Measurements from ENCODE around the gene BTNL9. TPM values are rescaled to one million over a fixed set of nuclear protein-coding genes. Genes with fewer than 3 reads are reported as not detected.

Gene BTNL9
- total and polyA plus RNA-seq, 7 donors, result 10.4 to 26.3 (median 20.0) TPM

GRCh38 chr5:181107699-181108098, 67.6 kb downstream of the BTNL9 start:
- no peak overlapping the region for H3K4me3 ChIP-seq
- no peaks in the 10 kb centered on the region for H3K4me1 ChIP-seq
- H3K9me3 ChIP-seq, result no peaks in the 10 kb centered on the region
- H3K36me3 ChIP-seq (ENCODE audit: insufficient read depth in 1 of 2, low read depth in 1 of 2), result no peaks in the 10 kb centered on the region
- H3K27ac ChIP-seq, result no peak overlapping the region
- ATAC-seq, result no peak
- intact Hi-C loops (cut with DNase I), result no loop called here
- H3K27me3 ChIP-seq (ENCODE audit: insufficient read depth in 3 of 3, low read length in 2 of 3), result peaks cover 0 to 79% (median 13%) of the 10 kb centered on the region in 3 donors
- WGBS, 3 donors, result 60 to 65% (median 64%) methylated on average over 9 of the region's 9 CpGs
- no peak for TF ChIP-seq CTCF (IDR thresholded peaks at IDR 0.05)
- no peak for DNase-seq

- H3K27me3 ChIP-seq (ENCODE audit: insufficient read depth in 3 of 3, low read length in 2 of 3), result peaks cover 0 to 82% (median 15%) of the 10 kb centered on the region in 3 donors
- H3K9me3 ChIP-seq, result no peaks in the 10 kb centered on the region
- H3K4me3 ChIP-seq, result no peak overlapping the region
- no peak for TF ChIP-seq CTCF (IDR thresholded peaks at IDR 0.05)
- no peak overlapping the region for H3K27ac ChIP-seq
- H3K4me1 ChIP-seq, result no peaks in the 10 kb centered on the region
- no peak for ATAC-seq
- 67 to 69% (median 67%) methylated on average over 14 of the region's 14 CpGs for WGBS, 3 donors
- intact Hi-C loops (cut with DNase I), result no loop called here
- no peaks in the 10 kb centered on the region for H3K36me3 ChIP-seq (ENCODE audit: insufficient read depth in 1 of 2, low read depth in 1 of 2)
- DNase-seq, result no peak
These were observed 68.6 kb downstream of the BTNL9 start for GRCh38 chr5:181108578-181109165.

GRCh38 chr5:181109489-181110013, 69.5 kb downstream of the BTNL9 start:
- no peaks in the 10 kb centered on the region for H3K4me1 ChIP-seq
- H3K36me3 ChIP-seq (ENCODE audit: insufficient read depth in 1 of 2, low read depth in 1 of 2), result no peaks in the 10 kb centered on the region
- intact Hi-C loops (cut with DNase I), result no loop called here
- ATAC-seq, result no peak
- peaks cover 0 to 83% (median 17%) of the 10 kb centered on the region in 3 donors for H3K27me3 ChIP-seq (ENCODE audit: insufficient read depth in 3 of 3, low read length in 2 of 3)
- H3K4me3 ChIP-seq, result no peak overlapping the region
- DNase-seq, result no peak
- H3K9me3 ChIP-seq, result no peaks in the 10 kb centered on the region
- H3K27ac ChIP-seq, result no peak overlapping the region
- 51 to 54% (median 53%) methylated on average over 11 of the region's 11 CpGs for WGBS, 3 donors
- no peak for TF ChIP-seq CTCF (IDR thresholded peaks at IDR 0.05)

- DNase-seq, result no peak
- Histone ChIP-seq H3K27ac (no peak overlapping the region), H3K9me3 (no peaks in the 10 kb centered on the region), H3K27me3 (ENCODE audit: insufficient read depth in 3 of 3, low read length in 2 of 3) (peaks cover under 1 to 85% (median 26%) of the 10 kb centered on the region in 3 donors), H3K4me1 (no peaks in the 10 kb centered on the region), H3K36me3 (ENCODE audit: insufficient read depth in 1 of 2, low read depth in 1 of 2) (no peaks in the 10 kb centered on the region), H3K4me3 (no peak overlapping the region)
- intact Hi-C loops (cut with DNase I), result no loop called here
- WGBS, 3 donors, result 76 to 78% (median 76%) methylated on average over 5 of the region's 5 CpGs
- no peak for ATAC-seq
- TF ChIP-seq CTCF (IDR thresholded peaks at IDR 0.05), result no peak
These were observed 70.9 kb downstream of the BTNL9 start for GRCh38 chr5:181111010-181111409.

Other genes starting within 250 kb of the BTNL9 start
- gene MGAT1, start 237.5 kb upstream of the BTNL9 start, total RNA-seq, result 10 to 100 TPM; 53.6 to 92.3 (median 70.0) TPM
- 100 to 1,000 TPM in 1 of 3 donors, 10 to 100 TPM in 2; 68.1 to 134 (median 77.8) TPM for gene MGAT1, start 237.5 kb upstream of the BTNL9 start, polyA plus RNA-seq
- 10 to 100 TPM; 11.0 to 14.6 (median 12.8) TPM for gene ZFP62, start 179.0 kb upstream of the BTNL9 start, total RNA-seq
- 10 to 100 TPM in 1 of 3 donors, 1 to 10 TPM in 2; 6.0 to 25.6 (median 8.6) TPM for gene ZFP62, start 179.0 kb upstream of the BTNL9 start, polyA plus RNA-seq
- gene BTNL8, start 141.1 kb upstream of the BTNL9 start, total RNA-seq, result under 1 TPM in 3 of 4 donors, not detected in 1; 0.19 to 0.46 (median 0.27) TPM
- under 1 TPM in 2 of 3 donors, not detected in 1; 0.09 to 0.13 TPM for gene BTNL8, start 141.1 kb upstream of the BTNL9 start, polyA plus RNA-seq
- gene BTNL3, start 51.4 kb upstream of the BTNL9 start, total RNA-seq, result not detected
- gene BTNL3, start 51.4 kb upstream of the BTNL9 start, polyA plus RNA-seq, result under 1 TPM in 2 of 3 donors, not detected in 1; 0.01 to 0.09 TPM
- gene OR2V1, start 90.9 kb downstream of the BTNL9 start, total RNA-seq, result not detected
- not detected for gene OR2V1, start 90.9 kb downstream of the BTNL9 start, polyA plus RNA-seq
- gene OR2V2, start 107.3 kb downstream of the BTNL9 start, total RNA-seq, result not detected
- gene OR2V2, start 107.3 kb downstream of the BTNL9 start, polyA plus RNA-seq, result not detected
- 10 to 100 TPM; 18.5 to 42.6 (median 32.4) TPM for gene TRIM7, start 164.9 kb downstream of the BTNL9 start, total RNA-seq
- 10 to 100 TPM; 10.4 to 37.7 (median 21.2) TPM for gene TRIM7, start 164.9 kb downstream of the BTNL9 start, polyA plus RNA-seq
- gene TRIM41, start 183.0 kb downstream of the BTNL9 start, total RNA-seq, result 10 to 100 TPM; 26.6 to 33.6 (median 31.5) TPM
- gene TRIM41, start 183.0 kb downstream of the BTNL9 start, polyA plus RNA-seq, result 10 to 100 TPM; 12.5 to 44.0 (median 17.4) TPM
- gene RACK1, start 203.6 kb downstream of the BTNL9 start, total RNA-seq, result 1,000 to 10,000 TPM in 1 of 4 donors, 100 to 1,000 TPM in 3; 832 to 1,110 (median 978) TPM
- 1,000 to 10,000 TPM; 1,678 to 3,660 (median 1,849) TPM for gene RACK1, start 203.6 kb downstream of the BTNL9 start, polyA plus RNA-seq
- gene TRIM52, start 220.9 kb downstream of the BTNL9 start, total RNA-seq, result 1 to 10 TPM; 3.0 to 5.8 (median 5.3) TPM
- gene TRIM52, start 220.9 kb downstream of the BTNL9 start, polyA plus RNA-seq, result 10 to 100 TPM in 1 of 3 donors, 1 to 10 TPM in 2; 1.5 to 17.6 (median 4.8) TPM